MM.1S (cell line): ENCODE data around the gene IMMP2L.

Source experiments
- CTCF ChIP-seq: fragments of 300-600 bp; sonication (generic); IDR thresholded peaks from 2 replicates; pipeline ENCODE4 v1.5.1; 2016; ENCODE audit warnings: antibody characterized with exemption, low read length, mixed read lengths
- EZH2 ChIP-seq: fragments of 300-600 bp; sonication (generic); optimal IDR thresholded peaks from 2 replicates; pipeline ENCODE3; 2017; ENCODE audit warnings: low read depth, mild to moderate bottlenecking, antibody characterized with exemption, low read length, mixed read lengths

GRCh38 chr7:111029574-111030251, 532.6 kb downstream of the IMMP2L start:
- TF ChIP-seq CTCF = no peak
- TF ChIP-seq EZH2 = no peak
